Esophagus (tissue), 2 donors: Measurements from ENCODE around the gene ITGB8. TPM values are rescaled to one million over a fixed set of nuclear protein-coding genes. Genes with fewer than 3 reads are reported as not detected.

Experiments used
- H3K27ac ChIP-seq, 2 donors: one replicate each; pipeline ENCODE4 v1.5.1; 2013; ENCODE audit warnings: low read depth in 2 of 2, mild to moderate bottlenecking in 2 of 2, inconsistent platforms in 1 of 2, low read length in 1 of 2, moderate library complexity in 1 of 2
- H3K27me3 ChIP-seq, 2 donors: one replicate each; pipeline ENCODE4 v1.6.1; 2013; ENCODE audit warnings: low read length in 2 of 2, control low read depth in 1 of 2, mild to moderate bottlenecking in 1 of 2; ENCODE audit not compliant: insufficient read depth in 2 of 2, control insufficient read depth in 1 of 2
- H3K36me3 ChIP-seq, 2 donors: one replicate each; pipeline ENCODE4 v1.6.1; 2013; ENCODE audit warnings: low read length in 1 of 2; ENCODE audit not compliant: control insufficient read depth in 2 of 2, insufficient read depth in 2 of 2
- H3K4me1 ChIP-seq, 2 donors: one replicate each; pipeline ENCODE4 v1.6.1; 2013; ENCODE audit warnings: low read length in 1 of 2; ENCODE audit not compliant: control insufficient read depth in 2 of 2, insufficient read depth in 2 of 2
- H3K4me3 ChIP-seq, 2 donors: one replicate each; pipeline ENCODE4 v1.5.1; 2013; ENCODE audit warnings: low read length in 2 of 2, mild to moderate bottlenecking in 2 of 2, low read depth in 1 of 2, moderate library complexity in 1 of 2
- H3K9me3 ChIP-seq, 2 donors: one replicate each; pipeline ENCODE4 v1.6.1; 2013; ENCODE audit warnings: mild to moderate bottlenecking in 2 of 2, low read depth in 1 of 2, low read length in 1 of 2, moderate library complexity in 1 of 2; ENCODE audit not compliant: control insufficient read depth in 2 of 2, insufficient read depth in 1 of 2
- WGBS, 2 donors: extraction: QIAGEN DNeasy Blood & Tissue Kit; methylation state at CpG; one replicate each; pipeline ENCODE4 v1.1.7; 2013; 5-methylcytosine and 5-hydroxymethylcytosine counted together
- polyA plus RNA-seq, 2 donors: library from polyadenylated mRNA; stranded (reverse); fragments of 200-250 nt; gene quantifications; one replicate each; pipeline ENCODE4 v1.2.3, GENCODE V29; 2013
- donor health status: healthy with polysubstance abuse.
- donor health status: Bipolar disorder and iron deficiency.

ITGB8 gene
- polyA plus RNA-seq, 2 donors = 4.2 to 5.0 TPM

GRCh38 chr7:20348125-20348807, 17.6 kb downstream of the ITGB8 start:
- peaks cover 3 to 4% of the 10 kb centered on the region in 2 donors for H3K4me1 ChIP-seq
- no peaks in the 10 kb centered on the region for H3K9me3 ChIP-seq
- 80 to 84% methylated on average over 2 of the region's 2 CpGs for WGBS, 2 donors
- H3K36me3 ChIP-seq = peaks cover 0 to 3% of the 10 kb centered on the region in 2 donors
- H3K27ac ChIP-seq = no peak overlapping the region
- H3K4me3 ChIP-seq = no peak overlapping the region
- H3K27me3 ChIP-seq = no peaks in the 10 kb centered on the region

GRCh38 chr7:20350518-20350951, 19.8 kb downstream of the ITGB8 start:
- 18 to 33% methylated on average over 4 of the region's 4 CpGs for WGBS, 2 donors
- Histone ChIP-seq H3K27me3 (no peaks in the 10 kb centered on the region), H3K9me3 (no peaks in the 10 kb centered on the region), H3K27ac (peak overlapping the region; percentile 82), H3K4me3 (no peak overlapping the region), H3K36me3 (no peaks in the 10 kb centered on the region), H3K4me1 (peaks cover 2 to 8% of the 10 kb centered on the region in 2 donors)

- Histone ChIP-seq H3K4me1 (peaks cover 2 to 8% of the 10 kb centered on the region in 2 donors), H3K27me3 (no peaks in the 10 kb centered on the region), H3K27ac (peak overlapping the region; percentile 82), H3K4me3 (no peak overlapping the region), H3K36me3 (no peaks in the 10 kb centered on the region), H3K9me3 (no peaks in the 10 kb centered on the region)
- WGBS, 2 donors = 46 to 70% methylated on average over 1 of the region's 1 CpG
These were observed 20.4 kb downstream of the ITGB8 start for GRCh38 chr7:20350996-20351692.

- Histone ChIP-seq H3K36me3 (no peaks in the 10 kb centered on the region), H3K4me1 (peaks cover 2 to 8% of the 10 kb centered on the region in 2 donors), H3K9me3 (no peaks in the 10 kb centered on the region), H3K27ac (peak overlapping the region in 1 of 2 donors; percentile 71), H3K27me3 (no peaks in the 10 kb centered on the region), H3K4me3 (no peak overlapping the region)
- WGBS, 2 donors = 19 to 45% methylated on average over 1 of the region's 1 CpG
These were observed 21.2 kb downstream of the ITGB8 start for GRCh38 chr7:20351901-20352300.

GRCh38 chr7:20352573-20353306, 22.0 kb downstream of the ITGB8 start:
- no peak overlapping the region for H3K4me3 ChIP-seq
- no peaks in the 10 kb centered on the region for H3K9me3 ChIP-seq
- WGBS, 2 donors = 59 to 65% methylated on average over 4 of the region's 4 CpGs
- H3K36me3 ChIP-seq = no peaks in the 10 kb centered on the region
- peaks cover 2 to 8% of the 10 kb centered on the region in 2 donors for H3K4me1 ChIP-seq
- H3K27ac ChIP-seq = peak overlapping the region; percentile 31 to 71
- no peaks in the 10 kb centered on the region for H3K27me3 ChIP-seq

GRCh38 chr7:20354610-20355528, 24.2 kb downstream of the ITGB8 start:
- Histone ChIP-seq H3K27me3 (no peaks in the 10 kb centered on the region), H3K4me1 (peaks cover 2 to 8% of the 10 kb centered on the region in 2 donors), H3K36me3 (no peaks in the 10 kb centered on the region), H3K9me3 (no peaks in the 10 kb centered on the region), H3K27ac (peak overlapping the region; percentile 54 to 61), H3K4me3 (no peak overlapping the region)
- 61 to 72% methylated on average over 9 of the region's 9 CpGs for WGBS, 2 donors

- Histone ChIP-seq H3K4me1 (peaks cover 2 to 4% of the 10 kb centered on the region in 2 donors), H3K9me3 (no peaks in the 10 kb centered on the region), H3K27me3 (no peaks in the 10 kb centered on the region), H3K36me3 (no peaks in the 10 kb centered on the region), H3K27ac (no peak overlapping the region), H3K4me3 (no peak overlapping the region)
- 90 to 96% methylated on average over 3 of the region's 3 CpGs for WGBS, 2 donors
These were observed 27.4 kb downstream of the ITGB8 start for GRCh38 chr7:20358106-20358505.

- peaks cover 2 to 4% of the 10 kb centered on the region in 2 donors for H3K4me1 ChIP-seq
- H3K27ac ChIP-seq = no peak overlapping the region
- H3K36me3 ChIP-seq = no peaks in the 10 kb centered on the region
- H3K9me3 ChIP-seq = no peaks in the 10 kb centered on the region
- no peak overlapping the region for H3K4me3 ChIP-seq
- WGBS, 2 donors = 93 to 94% methylated on average over 3 of the region's 3 CpGs
- no peaks in the 10 kb centered on the region for H3K27me3 ChIP-seq
These were observed 28.1 kb downstream of the ITGB8 start for GRCh38 chr7:20358762-20359282.
